PFSK-1 (cell line): ENCODE measurements around the gene DLX4.

Source experiments
- FOXP2 ChIP-seq: optimal IDR thresholded peaks from 2 replicates; pipeline ENCODE3; 2011; ENCODE audit warnings: borderline replicate concordance, control low read depth, inconsistent platforms; ENCODE audit not compliant: insufficient read depth; ENCODE audit errors: extremely low read length, extremely low read depth
- POLR2AphosphoS5 ChIP-seq: IDR thresholded peaks from 2 replicates; pipeline ENCODE4 v1.6.1; 2012; ENCODE audit warnings: low read depth, mild to moderate bottlenecking, control low read depth, low read length, moderate library complexity
- REST ChIP-seq, 2 experiments: IDR thresholded peaks; 2 replicates each; pipeline versions ENCODE4 v1.6.1 to v1.8.0; 2011 to 2012; ENCODE audit warnings: low read depth in 2 of 2, low read length in 2 of 2, control low read depth in 1 of 2, inconsistent platforms in 1 of 2, mild to moderate bottlenecking in 1 of 2, moderate library complexity in 1 of 2; ENCODE audit not compliant: insufficient read depth in 1 of 2
- SIN3A ChIP-seq: IDR thresholded peaks from 2 replicates; pipeline ENCODE4 v1.6.1; 2012; ENCODE audit warnings: mild to moderate bottlenecking, low read length, moderate library complexity, borderline replicate concordance; ENCODE audit not compliant: insufficient read depth
- TAF1 ChIP-seq: IDR thresholded peaks from 2 replicates; pipeline ENCODE4 v1.6.1; 2012; ENCODE audit warnings: low read length, control low read depth, borderline replicate concordance; ENCODE audit not compliant: insufficient read depth

The DLX4 gene

GRCh38 chr17:49959183-49959935 lies 9.6 kb upstream of the DLX4 start:
- no peak for TF ChIP-seq REST (IDR thresholded peaks at IDR 0.05; ENCODE audit: insufficient read depth in 1 of 2, low read depth in 2 of 2, low read length in 2 of 2)
- no peak for TF ChIP-seq FOXP2
- TF ChIP-seq POLR2AphosphoS5, result no peak
- TF ChIP-seq TAF1, result no peak
- TF ChIP-seq SIN3A, result no peak

DNA sequence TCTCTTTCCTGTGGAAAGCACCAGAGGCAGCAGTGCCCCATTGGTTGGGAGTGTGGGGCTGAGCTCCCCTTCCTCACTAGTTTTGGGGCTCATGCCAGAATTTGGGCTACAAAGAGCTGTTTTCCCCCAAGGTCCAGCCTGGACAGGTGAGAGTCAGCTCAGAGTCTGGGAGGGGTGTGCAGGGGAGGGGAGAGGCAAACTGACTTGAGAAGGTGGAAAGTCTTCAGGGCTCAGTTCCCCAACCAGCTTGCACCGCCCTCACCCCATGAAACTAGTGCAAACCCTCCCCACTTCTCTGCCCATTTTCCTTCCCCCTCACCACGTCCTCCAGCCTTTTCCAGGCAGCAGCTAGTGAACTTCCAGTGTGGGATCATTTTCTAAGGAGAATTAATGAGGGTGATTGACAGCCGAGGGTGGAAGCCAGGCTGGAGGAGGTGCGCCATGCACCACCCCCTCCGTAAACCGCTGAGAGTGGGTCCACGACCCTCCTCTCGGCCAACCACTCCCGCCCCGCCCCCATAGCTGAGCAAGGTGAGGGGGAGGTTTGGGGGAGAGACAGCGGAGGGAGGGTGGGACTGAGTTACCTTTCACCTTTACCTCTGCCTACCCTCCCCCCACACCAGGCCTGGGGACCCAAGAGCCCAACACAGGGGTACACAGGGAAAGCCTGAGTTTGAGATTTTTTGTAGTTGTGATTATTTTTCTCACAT lies 6.2 kb upstream of the DLX4 start:
- TF ChIP-seq FOXP2 (no peak), REST (IDR thresholded peaks at IDR 0.05; ENCODE audit: insufficient read depth in 1 of 2, low read depth in 2 of 2, low read length in 2 of 2) (no peak), POLR2AphosphoS5 (no peak), SIN3A (no peak), TAF1 (no peak)

DNA sequence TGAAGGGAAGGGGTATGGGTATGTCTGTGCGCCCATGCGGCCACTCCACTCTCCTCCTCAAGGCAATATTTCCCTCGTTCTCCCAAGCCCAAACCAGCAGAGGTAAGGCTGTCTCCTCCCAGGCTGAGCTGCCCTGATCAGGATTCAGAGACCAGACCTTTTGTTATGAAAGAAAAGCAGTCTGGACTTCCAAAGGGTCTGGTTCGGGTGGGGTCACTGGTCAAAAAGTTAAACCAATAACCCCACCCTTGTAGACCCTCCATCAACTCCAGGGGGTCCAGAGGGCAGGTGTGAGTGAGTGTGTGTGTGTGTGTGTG lies 5.7 kb upstream of the DLX4 start:
- TF ChIP-seq TAF1, result no peak
- TF ChIP-seq REST (IDR thresholded peaks at IDR 0.05; ENCODE audit: insufficient read depth in 1 of 2, low read depth in 2 of 2, low read length in 2 of 2), result no peak
- TF ChIP-seq POLR2AphosphoS5, result no peak
- no peak for TF ChIP-seq SIN3A
- TF ChIP-seq FOXP2, result no peak

DNA sequence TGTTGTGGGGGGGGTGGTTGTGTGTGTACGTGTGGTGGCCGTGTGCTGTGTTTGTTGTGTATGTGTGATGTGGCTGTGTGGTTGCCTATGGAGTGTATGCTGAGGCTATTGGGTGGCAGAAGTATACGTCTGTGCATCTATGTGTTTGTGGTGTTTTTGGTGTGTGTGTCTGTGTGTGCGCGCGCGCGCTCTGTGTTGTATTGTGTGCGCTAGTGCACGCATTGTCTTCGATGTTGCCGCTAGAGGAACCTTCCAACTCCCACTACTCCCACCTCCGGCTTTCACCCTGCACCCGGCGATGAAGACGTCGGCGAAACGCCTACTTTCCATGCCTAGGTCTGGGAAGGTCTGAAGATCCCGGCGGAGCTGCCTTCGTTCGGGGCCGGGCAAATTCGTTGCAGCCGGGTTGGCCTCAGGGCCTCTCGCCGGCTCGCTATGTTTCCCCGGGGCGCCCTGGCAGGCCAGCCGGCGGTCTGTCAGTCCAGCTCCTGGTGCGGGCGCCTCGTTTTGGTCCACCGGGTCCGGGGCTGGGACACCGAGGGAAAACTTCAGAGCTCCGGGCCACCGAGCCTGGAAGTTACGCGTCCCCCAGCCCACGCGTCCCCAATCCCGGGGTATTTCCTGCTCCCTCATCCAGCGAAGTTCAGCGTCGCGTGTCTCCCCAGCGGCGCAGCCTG lies 5.2 kb upstream of the DLX4 start:
- TF ChIP-seq TAF1 (no peak), FOXP2 (no peak), POLR2AphosphoS5 (no peak), SIN3A (no peak), REST (IDR thresholded peaks at IDR 0.05; ENCODE audit: insufficient read depth in 1 of 2, low read depth in 2 of 2, low read length in 2 of 2) (no peak)
